Activated B cell treated with CpG ODN at 0.5 μM for 24 hours (primary cell): ENCODE measurements around the gene MAML3. TPM values are rescaled to one million over a fixed set of nuclear protein-coding genes. Genes with fewer than 3 reads are reported as not detected.

Source experiments
- ATAC-seq: fragments of 200-7000 bp; cut with Tn5 transposase; one replicate; pipeline ENCODE4 v1.10.0; 2021; ENCODE audit warnings: low read depth, mild to moderate bottlenecking, moderate library complexity
- CTCF ChIA-PET: fragments of 350-600 bp; sonication (Branson Sonifier 250); formaldehyde crosslinking; loops from one replicate; lab custom pipeline; 2021; ENCODE audit warnings: antibody characterized with exemption; lab: Charles Lee
- POLR2A ChIA-PET: fragments of 350-600 bp; sonication (Branson Sonifier 250); formaldehyde crosslinking; loops from one replicate; lab custom pipeline; 2021; ENCODE audit warnings: antibody characterized with exemption; lab: Charles Lee
- DNase-seq: peaks from one replicate; pipeline ENCODE4 v3.0.0; 2022
- H3K27ac Mint-ChIP-seq: one replicate; pipeline ENCODE4 v1.8.0; 2020; ENCODE audit warnings: mixed read lengths
- H3K27me3 Mint-ChIP-seq: one replicate; pipeline ENCODE4 v1.8.0; 2021; ENCODE audit warnings: mixed read lengths
- H3K36me3 Mint-ChIP-seq: one replicate; pipeline ENCODE4 v1.8.0; 2021; ENCODE audit warnings: low read depth, mixed read lengths
- H3K4me1 Mint-ChIP-seq: one replicate; pipeline ENCODE4 v1.8.0; 2021; ENCODE audit warnings: mixed read lengths
- H3K4me3 Mint-ChIP-seq: one replicate; pipeline ENCODE4 v1.8.0; 2020; ENCODE audit warnings: mild to moderate bottlenecking, mixed read lengths
- H3K9me3 Mint-ChIP-seq: one replicate; pipeline ENCODE4 v1.8.0; 2020; ENCODE audit warnings: mixed read lengths
- CTCF ChIP-seq: fragments of 200-600 bp; IDR thresholded peaks from one replicate; pipeline ENCODE4 v1.8.0; 2022; ENCODE audit warnings: antibody characterized with exemption, mild to moderate bottlenecking
- intact Hi-C: fragments of 100-400 bp; cut with micrococcal nuclease; formaldehyde crosslinking; loops from one replicate; pipeline ENCODE4 v1.15.1; 2024
- total RNA-seq: library from RNA; stranded (reverse); gene quantifications from 2 replicates; pipeline ENCODE4 v1.2.3, GENCODE V29; 2022

Gene MAML3
- total RNA-seq, 1 donor from 2014 or later: 2.6 TPM

DNA sequence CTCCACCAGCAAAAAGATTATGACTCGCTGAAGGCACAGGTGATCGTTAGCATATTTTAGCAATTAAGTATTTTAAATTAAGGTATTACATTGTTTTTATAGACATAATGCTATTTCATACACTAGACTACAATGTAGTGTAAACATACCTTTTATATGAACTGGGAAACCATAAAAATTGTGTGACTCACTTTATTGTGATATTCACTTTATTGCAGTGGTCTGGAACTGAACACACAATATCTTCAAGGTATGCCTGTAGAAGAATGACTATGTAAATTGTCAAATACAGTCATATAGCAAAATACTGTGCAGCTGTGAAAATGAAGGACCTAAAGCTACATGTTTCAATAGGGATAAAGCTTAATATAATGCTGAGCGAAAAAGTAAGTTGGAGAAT, 26.6 kb upstream of the MAML3 start:
- Mint-ChIP-seq H3K4me1 (no peaks in the 10 kb centered on the region), H3K36me3 (no peaks in the 10 kb centered on the region), H3K27me3 (peaks cover 18% of the 10 kb centered on the region), H3K9me3 (no peaks in the 10 kb centered on the region), H3K27ac (no peak overlapping the region), H3K4me3 (no peak overlapping the region)
- CTCF ChIA-PET: no interaction called here
- ATAC-seq: no peak
- DNase-seq: no peak
- POLR2A ChIA-PET: no interaction called here
- intact Hi-C loops: no loop called here
- no peak for TF ChIP-seq CTCF

DNA sequence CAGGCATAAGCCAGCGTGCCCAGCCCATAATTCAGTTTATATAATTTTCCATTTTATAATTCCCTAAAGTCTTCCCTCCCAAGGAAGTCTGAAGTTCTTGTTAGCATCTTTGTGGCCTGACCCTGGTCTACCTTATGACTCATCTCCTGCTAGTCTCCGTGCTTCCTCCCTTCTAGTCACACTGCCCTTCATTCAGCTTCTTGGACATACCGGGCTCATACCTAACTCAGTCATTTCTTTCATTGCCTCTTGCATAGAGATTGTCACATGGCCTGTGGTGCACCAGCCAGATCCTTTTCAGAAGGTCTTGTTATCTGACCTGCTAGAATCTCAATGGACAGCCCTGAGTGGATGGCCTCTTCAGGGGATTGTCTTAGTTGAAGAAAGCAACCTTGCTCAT, 22.8 kb upstream of the MAML3 start:
- ChIA-PET CTCF (no interaction called here), POLR2A (no interaction called here)
- Mint-ChIP-seq H3K4me3 (no peak overlapping the region), H3K27ac (no peak overlapping the region), H3K4me1 (no peaks in the 10 kb centered on the region), H3K27me3 (peaks cover 18% of the 10 kb centered on the region), H3K36me3 (no peaks in the 10 kb centered on the region), H3K9me3 (no peaks in the 10 kb centered on the region)
- no peak for ATAC-seq
- no peak for TF ChIP-seq CTCF
- intact Hi-C loops: no loop called here
- no peak for DNase-seq

DNA sequence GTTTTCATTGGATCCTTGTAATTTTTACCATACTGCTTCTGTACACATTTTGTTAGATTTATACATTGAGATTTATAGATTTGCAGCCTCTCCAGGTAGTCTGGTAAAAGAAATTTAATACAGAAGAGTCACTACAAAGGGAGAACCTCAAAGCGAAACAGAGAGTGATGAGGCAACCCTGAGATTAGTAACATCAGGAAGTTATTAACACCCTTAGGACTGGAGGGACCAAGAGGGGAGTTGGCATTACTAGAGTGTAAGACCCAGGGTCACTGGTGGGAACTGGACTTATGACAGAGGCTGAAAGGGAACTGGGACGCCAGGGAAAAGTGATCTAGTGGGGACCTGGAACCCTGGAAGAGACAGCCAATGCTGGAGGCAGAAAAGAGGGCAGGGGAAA, 20.6 kb upstream of the MAML3 start:
- CTCF ChIA-PET: no interaction called here
- no peak for TF ChIP-seq CTCF

GRCh38 chr4:140172960-140173359, 19.0 kb upstream of the MAML3 start:
- DNase-seq: no peak

More for the DNA sequence above, 20.6 kb upstream of the MAML3 start:
- ATAC-seq (no peak), DNase-seq (no peak)
- no peaks in the 10 kb centered on the region for H3K9me3 Mint-ChIP-seq
- H3K27ac Mint-ChIP-seq: no peak overlapping the region
- intact Hi-C loops: no loop called here
- no peaks in the 10 kb centered on the region for H3K36me3 Mint-ChIP-seq
- H3K27me3 Mint-ChIP-seq: peaks cover 18% of the 10 kb centered on the region
- H3K4me3 Mint-ChIP-seq: no peak overlapping the region
- H3K4me1 Mint-ChIP-seq: no peaks in the 10 kb centered on the region
- POLR2A ChIA-PET: no interaction called here

GRCh38 chr4:140170299-140170698, 16.3 kb upstream of the MAML3 start:
- Mint-ChIP-seq H3K27ac (no peak overlapping the region), H3K27me3 (peaks cover 18% of the 10 kb centered on the region), H3K36me3 (no peaks in the 10 kb centered on the region), H3K9me3 (no peaks in the 10 kb centered on the region), H3K4me3 (no peak overlapping the region), H3K4me1 (peaks cover 3% of the 10 kb centered on the region)
- TF ChIP-seq CTCF: no peak
- intact Hi-C loops: no loop called here
- ATAC-seq (no peak), DNase-seq (no peak)
- POLR2A ChIA-PET: no interaction called here
- CTCF ChIA-PET: interaction anchor here (1.5 kb wide), 1 partner anchor 157 kb away, joined by 3 read pairs; no protein-coding TSS in a partner anchor

More at GRCh38 chr4:140172960-140173359, 19.0 kb upstream of the MAML3 start:
- no peak for ATAC-seq
- no peaks in the 10 kb centered on the region for H3K9me3 Mint-ChIP-seq
- no peak overlapping the region for H3K27ac Mint-ChIP-seq
- peaks cover 18% of the 10 kb centered on the region for H3K27me3 Mint-ChIP-seq
- no peak overlapping the region for H3K4me3 Mint-ChIP-seq
- peaks cover under 1% of the 10 kb centered on the region for H3K4me1 Mint-ChIP-seq
- TF ChIP-seq CTCF: no peak
- H3K36me3 Mint-ChIP-seq: no peaks in the 10 kb centered on the region
- intact Hi-C loops: no loop called here
- CTCF ChIA-PET: no interaction called here
- POLR2A ChIA-PET: no interaction called here
